Body of pancreas (tissue), 4 donors: ENCODE measurements around the gene KLF9. TPM values are rescaled to one million over a fixed set of nuclear protein-coding genes. Genes with fewer than 3 reads are reported as not detected.
A peak's percentile ranks its signal among the peaks of the same experiment; 100 is the strongest.

Experiments used
- ATAC-seq: fragments of 150-250 bp; one replicate; pipeline ENCODE4 v1.9.1; 2016
- DNase-seq, 4 donors: peaks; one replicate each; pipeline ENCODE4 v3.0.0-alpha.2; 2019
- H3K27ac ChIP-seq, 4 donors: fragments of 200-600 bp; sonication (generic); 1 replicate in 3 of 4; 2 replicates in 1 of 4; pipeline versions ENCODE4 v1.5.1 to v1.6.1; 2016 to 2019; ENCODE audit warnings: mild to moderate bottlenecking in 1 of 4, mixed read lengths in 1 of 4, moderate library complexity in 1 of 4
- H3K27me3 ChIP-seq, 2 donors: fragments of 200-600 bp; sonication (generic); one replicate each; pipeline ENCODE4 v1.6.0; 2016; ENCODE audit warnings: mild to moderate bottlenecking in 1 of 2
- H3K36me3 ChIP-seq, 2 donors: fragments of 200-600 bp; sonication (generic); replicated peaks in 1 of 2; 2 replicates each; pipeline ENCODE4 v1.5.1; 2016; ENCODE audit warnings: low read depth in 2 of 2; ENCODE audit not compliant: insufficient read depth in 1 of 2
- H3K4me1 ChIP-seq: fragments of 200-600 bp; sonication (generic); one replicate; pipeline ENCODE4 v1.6.0; 2016
- H3K4me3 ChIP-seq, 2 donors: fragments of 200-600 bp; sonication (generic); 1 replicate in 1 of 2; 2 replicates in 1 of 2; pipeline ENCODE4 v1.5.1; 2016 to 2019
- H3K9me3 ChIP-seq, 3 donors: fragments of 200-600 bp; sonication (generic); 1 replicate in 2 of 3; 2 replicates in 1 of 3; pipeline ENCODE4 v1.5.1; 2016
- POLR2A ChIP-seq, 3 donors: fragments of 450-650 bp; IDR thresholded peaks; one replicate each; pipeline ENCODE4 v1.6.1; 2016; ENCODE audit warnings: antibody characterized with exemption in 3 of 3, mild to moderate bottlenecking in 2 of 3
- WGBS, 2 donors: methylation state at CpG; one replicate each; pipeline ENCODE4 v1.1.5; 2017; 5-methylcytosine and 5-hydroxymethylcytosine counted together
- intact Hi-C: fragments of 100-400 bp; cut with DNase I; formaldehyde crosslinking; loops from one replicate; pipeline ENCODE4 v1.15.1; 2023
- total RNA-seq, 2 donors: library from RNA; depleted of rRNA; stranded (reverse); fragments of >200 nt; gene quantifications; one replicate each; pipeline ENCODE4 v1.1.0, GENCODE V29; 2016
- TF ChIP-seq, protein P1 (sequence below), 7 experiments: fragments of 450-650 bp in 4 of 7; fragments of 200-600 bp in 3 of 7; sonication (generic) in 3 of 7; IDR thresholded peaks; one replicate each; pipeline ENCODE4 v1.5.1; 2016 to 2019; ENCODE audit warnings: antibody characterized with exemption in 7 of 7

Gene KLF9
- total RNA-seq, 2 donors from 2014 or later = 38.1 to 63.6 TPM

DNA sequence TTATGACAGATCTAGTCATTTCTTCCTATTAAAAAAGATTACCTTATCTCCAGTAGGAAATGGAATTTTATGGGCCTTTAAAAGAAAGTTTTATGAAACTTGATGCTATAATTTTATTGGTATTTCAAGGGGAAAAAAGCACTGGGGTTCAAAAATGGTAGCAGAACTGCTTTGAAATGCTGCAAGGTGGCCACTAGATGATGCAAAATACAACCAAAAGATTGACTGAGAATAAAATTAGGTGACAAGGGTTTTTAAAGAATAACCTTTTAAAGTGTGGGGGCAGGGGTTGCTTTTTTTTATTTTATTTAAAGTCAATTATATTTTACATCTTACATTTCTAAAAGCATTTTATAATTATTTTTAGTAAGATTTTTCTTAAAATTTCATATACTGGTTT lies 61.7 kb downstream of the KLF9 start:
- H3K4me1 ChIP-seq = no peaks in the 10 kb centered on the region
- ATAC-seq (no peak), DNase-seq (no peak)
- H3K27me3 ChIP-seq = no peaks in the 10 kb centered on the region
- H3K36me3 ChIP-seq = peaks cover 0 to 10% of the 10 kb centered on the region in 2 donors
- intact Hi-C loops = no loop called here
- no peak overlapping the region for H3K27ac ChIP-seq
- no peak overlapping the region for H3K4me3 ChIP-seq
- TF ChIP-seq, protein P1, sequence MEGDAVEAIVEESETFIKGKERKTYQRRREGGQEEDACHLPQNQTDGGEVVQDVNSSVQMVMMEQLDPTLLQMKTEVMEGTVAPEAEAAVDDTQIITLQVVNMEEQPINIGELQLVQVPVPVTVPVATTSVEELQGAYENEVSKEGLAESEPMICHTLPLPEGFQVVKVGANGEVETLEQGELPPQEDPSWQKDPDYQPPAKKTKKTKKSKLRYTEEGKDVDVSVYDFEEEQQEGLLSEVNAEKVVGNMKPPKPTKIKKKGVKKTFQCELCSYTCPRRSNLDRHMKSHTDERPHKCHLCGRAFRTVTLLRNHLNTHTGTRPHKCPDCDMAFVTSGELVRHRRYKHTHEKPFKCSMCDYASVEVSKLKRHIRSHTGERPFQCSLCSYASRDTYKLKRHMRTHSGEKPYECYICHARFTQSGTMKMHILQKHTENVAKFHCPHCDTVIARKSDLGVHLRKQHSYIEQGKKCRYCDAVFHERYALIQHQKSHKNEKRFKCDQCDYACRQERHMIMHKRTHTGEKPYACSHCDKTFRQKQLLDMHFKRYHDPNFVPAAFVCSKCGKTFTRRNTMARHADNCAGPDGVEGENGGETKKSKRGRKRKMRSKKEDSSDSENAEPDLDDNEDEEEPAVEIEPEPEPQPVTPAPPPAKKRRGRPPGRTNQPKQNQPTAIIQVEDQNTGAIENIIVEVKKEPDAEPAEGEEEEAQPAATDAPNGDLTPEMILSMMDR (IDR thresholded peaks at IDR 0.05) = peak; percentile 18 to 70 (median 53)
- TF ChIP-seq POLR2A (IDR thresholded peaks at IDR 0.05) = no peak
- no peaks in the 10 kb centered on the region for H3K9me3 ChIP-seq

DNA sequence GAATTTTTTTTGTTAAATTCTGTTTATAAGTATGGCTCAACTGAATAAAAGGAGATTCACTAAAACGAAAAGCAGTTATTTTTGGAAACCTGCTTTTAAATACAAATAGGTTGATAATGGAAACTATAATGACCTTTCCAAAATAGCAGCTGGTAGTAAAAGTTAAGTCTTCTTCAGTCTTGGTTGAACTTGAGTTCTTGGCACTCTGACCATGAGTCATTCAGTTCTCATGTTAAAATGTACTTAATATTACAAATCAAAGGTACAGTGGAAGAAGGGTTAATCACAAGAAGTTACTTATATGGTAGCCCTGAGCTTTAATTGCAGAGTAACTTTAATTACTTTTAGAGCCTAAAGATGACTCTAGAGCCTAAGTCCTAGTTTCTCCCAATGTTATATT lies 62.1 kb downstream of the KLF9 start:
- H3K27ac ChIP-seq = no peak overlapping the region
- peaks cover 0 to 10% of the 10 kb centered on the region in 2 donors for H3K36me3 ChIP-seq
- DNase-seq (no peak), ATAC-seq (no peak)
- H3K4me1 ChIP-seq = no peaks in the 10 kb centered on the region
- WGBS, 2 donors = 49 to 61% methylated on average over 1 of the region's 1 CpG
- H3K4me3 ChIP-seq = no peak overlapping the region
- no peaks in the 10 kb centered on the region for H3K9me3 ChIP-seq
- intact Hi-C loops = no loop called here
- H3K27me3 ChIP-seq = no peaks in the 10 kb centered on the region
- TF ChIP-seq, protein P1 (IDR thresholded peaks at IDR 0.05) = no peak
- TF ChIP-seq POLR2A (IDR thresholded peaks at IDR 0.05) = no peak

DNA sequence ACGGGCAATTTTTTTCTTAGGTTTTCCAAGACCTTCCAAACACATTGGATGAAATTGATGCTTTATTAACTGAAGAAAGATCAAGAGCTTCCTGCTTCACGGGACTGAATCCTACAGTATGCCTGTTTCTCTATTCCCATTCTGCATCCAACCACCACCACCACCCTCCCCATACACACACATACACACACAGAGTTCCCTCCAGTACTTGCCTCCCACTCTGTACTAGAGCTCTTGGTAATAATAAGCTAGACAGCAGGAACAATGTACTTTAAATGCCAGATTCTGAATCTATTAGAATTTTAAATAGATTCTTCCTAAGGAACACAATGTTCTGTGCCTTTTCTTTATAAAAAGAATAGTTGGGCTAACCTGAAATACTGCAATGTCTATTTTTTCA lies 67.4 kb downstream of the KLF9 start:
- WGBS, 2 donors = 81 to 83% methylated on average over 2 of the region's 2 CpGs
- no peak for ATAC-seq
- no peaks in the 10 kb centered on the region for H3K9me3 ChIP-seq
- no peak for DNase-seq
- H3K36me3 ChIP-seq = peaks cover 0 to 10% of the 10 kb centered on the region in 2 donors
- no peaks in the 10 kb centered on the region for H3K27me3 ChIP-seq
- H3K4me3 ChIP-seq = no peak overlapping the region
- H3K27ac ChIP-seq = no peak overlapping the region
- intact Hi-C loops = loop anchor here (10.0 kb wide), 1 partner anchor 58 kb away; no protein-coding TSS in a partner anchor
- no peaks in the 10 kb centered on the region for H3K4me1 ChIP-seq
- no peak for TF ChIP-seq POLR2A (IDR thresholded peaks at IDR 0.05)
- TF ChIP-seq, protein P1 (IDR thresholded peaks at IDR 0.05) = no peak

DNA sequence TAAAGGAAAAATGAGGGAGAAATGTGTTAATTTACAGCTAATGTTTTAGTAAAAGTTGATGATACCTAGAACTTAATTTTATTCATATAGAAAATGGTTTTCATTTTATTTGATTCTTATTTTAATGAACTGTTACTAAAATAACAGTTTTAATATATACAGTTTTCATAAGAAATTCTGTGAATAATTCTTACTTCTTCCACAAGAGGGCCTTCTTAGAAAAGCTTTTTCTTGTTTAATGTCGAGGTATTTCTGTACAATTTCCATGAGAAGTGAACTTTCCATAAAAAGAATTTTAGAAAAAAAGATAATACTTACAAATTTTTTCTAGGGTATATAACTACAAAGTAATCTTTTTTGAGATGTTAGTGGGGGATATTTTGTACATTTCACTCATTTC lies 73.9 kb downstream of the KLF9 start:
- no peaks in the 10 kb centered on the region for H3K9me3 ChIP-seq
- no peak overlapping the region for H3K27ac ChIP-seq
- DNase-seq (no peak), ATAC-seq (no peak)
- H3K27me3 ChIP-seq = no peaks in the 10 kb centered on the region
- no peaks in the 10 kb centered on the region for H3K4me1 ChIP-seq
- no peak overlapping the region for H3K4me3 ChIP-seq
- TF ChIP-seq POLR2A (IDR thresholded peaks at IDR 0.05) = no peak
- TF ChIP-seq, protein P1 (IDR thresholded peaks at IDR 0.05) = peak in 6 of 7 experiments; percentile 31 to 63 (median 54)
- H3K36me3 ChIP-seq = no peaks in the 10 kb centered on the region
- intact Hi-C loops = loop anchor here (10.0 kb wide), 1 partner anchor 64 kb away; no protein-coding TSS in a partner anchor
- 0 to 2% methylated on average over 1 of the region's 1 CpG for WGBS, 2 donors

Other genes with a start within 250 kb of the KLF9 start
- gene SMC5, start 155.7 kb downstream of the KLF9 start, total RNA-seq = 10 to 100 TPM; 27.2 to 27.4 TPM